GM19099 (cell line): ENCODE results near the gene RRBP1.

Source experiments
- POLR2A ChIP-seq: IDR thresholded peaks from 3 replicates; pipeline ENCODE4 v1.6.1; 2011; ENCODE audit warnings: low read depth; ENCODE audit not compliant: insufficient read length; ENCODE audit errors: extremely low read depth

Gene RRBP1

DNA sequence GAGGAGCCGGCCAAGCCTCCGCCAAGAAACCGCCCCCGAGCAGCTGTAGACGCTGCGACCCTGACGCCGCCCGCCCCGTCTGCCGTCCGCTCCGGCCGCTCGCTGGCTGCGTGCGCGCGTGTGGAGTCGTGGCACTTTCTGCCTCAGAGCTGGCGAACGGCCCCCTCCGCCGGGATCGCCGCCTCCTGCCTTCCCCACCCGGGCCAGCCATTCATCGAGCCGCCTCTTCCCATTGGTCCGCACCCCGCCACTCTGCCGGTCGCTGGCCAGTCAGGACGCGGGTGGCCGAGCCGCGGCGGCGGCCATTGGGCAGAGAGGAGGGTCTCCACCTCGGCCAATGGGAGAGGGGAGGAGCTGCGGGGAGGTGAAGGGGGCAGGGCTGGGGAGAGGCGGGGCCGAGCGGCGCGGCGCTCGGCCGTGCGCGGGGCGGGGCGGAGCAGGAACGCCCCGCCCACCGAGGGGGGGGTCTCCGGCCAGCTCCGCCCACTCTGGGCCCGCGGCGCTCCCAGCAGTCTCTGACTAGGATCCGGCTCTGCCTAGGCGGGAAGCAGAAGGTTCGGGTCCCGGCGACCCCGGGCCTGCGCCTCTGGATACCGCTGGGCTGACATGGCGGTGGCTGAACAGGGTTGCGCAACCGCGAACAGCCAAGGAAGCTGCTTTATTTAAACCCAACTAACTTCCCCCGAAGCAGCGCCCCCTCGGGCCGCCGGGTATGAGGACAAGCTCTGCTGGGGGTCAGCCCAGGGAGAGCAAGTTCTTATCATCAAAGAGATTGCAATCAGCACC, at the start of gene RRBP1:
RRBP1 (minus strand) TSS at position 140 of the 786 bp plus-strand sequence. CDS start 21,735 bp downstream, outside the sequence.
- TF ChIP-seq POLR2A: peak; percentile 80

DNA sequence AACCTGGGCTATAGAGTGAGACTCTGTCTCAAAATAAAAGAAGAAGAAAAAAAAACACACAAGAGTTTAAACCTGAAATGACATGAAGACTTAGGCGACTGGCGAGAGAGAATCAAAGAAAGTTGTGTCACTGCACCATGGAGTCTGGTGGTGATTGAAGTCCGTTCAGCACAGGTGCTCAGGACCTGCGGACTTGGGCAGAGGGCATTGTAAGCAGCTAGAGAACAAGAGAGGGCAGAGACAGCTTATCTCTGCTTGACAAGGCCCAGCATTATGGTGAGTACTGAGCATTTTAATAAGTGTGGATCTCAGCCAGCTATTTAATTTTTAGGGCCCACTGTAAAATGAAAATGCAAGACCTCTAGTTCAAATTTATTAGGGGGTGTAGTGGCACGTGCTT, 49.2 kb upstream of the RRBP1 start:
- TF ChIP-seq POLR2A: no peak

DNA sequence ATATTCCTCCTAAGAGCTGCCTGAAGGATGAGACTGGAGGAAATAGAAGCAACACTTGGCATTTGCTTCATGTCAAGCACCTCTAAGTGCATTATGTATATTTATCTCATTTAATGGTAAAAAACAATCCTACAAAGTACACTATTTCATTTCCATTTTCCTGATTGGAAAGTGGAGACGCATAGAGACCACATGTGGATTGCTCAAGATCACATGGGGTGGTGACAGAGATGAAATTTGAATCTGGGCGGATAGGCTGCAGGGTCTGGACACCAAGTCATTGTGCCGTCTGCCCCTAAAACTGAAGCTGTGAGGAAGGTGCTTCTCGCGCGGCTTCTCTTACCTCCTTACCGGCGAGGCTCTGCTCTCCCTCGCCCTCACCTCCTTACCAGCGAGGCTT, 48.0 kb upstream of the RRBP1 start:
- no peak for TF ChIP-seq POLR2A

DNA sequence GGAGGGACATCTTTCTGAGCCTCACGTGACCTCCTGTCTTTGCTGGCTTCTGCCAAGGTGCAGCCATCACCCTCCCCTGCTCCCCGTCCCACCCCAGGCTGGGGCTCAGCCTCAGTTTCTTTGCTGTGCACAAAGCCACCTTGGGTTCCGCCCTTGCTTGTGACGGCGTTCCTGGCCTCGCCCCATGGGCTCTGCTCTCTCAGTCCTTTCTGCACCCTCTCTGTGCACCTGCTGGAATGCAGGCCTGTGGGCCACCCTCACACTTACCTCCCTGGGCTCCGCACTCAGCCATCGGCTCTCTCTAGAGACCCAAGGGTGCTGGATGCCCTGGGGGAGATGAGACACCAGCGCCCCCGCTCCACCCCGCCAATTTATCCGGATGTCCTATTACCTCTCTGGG, 46.0 kb upstream of the RRBP1 start:
- TF ChIP-seq POLR2A: no peak

DNA sequence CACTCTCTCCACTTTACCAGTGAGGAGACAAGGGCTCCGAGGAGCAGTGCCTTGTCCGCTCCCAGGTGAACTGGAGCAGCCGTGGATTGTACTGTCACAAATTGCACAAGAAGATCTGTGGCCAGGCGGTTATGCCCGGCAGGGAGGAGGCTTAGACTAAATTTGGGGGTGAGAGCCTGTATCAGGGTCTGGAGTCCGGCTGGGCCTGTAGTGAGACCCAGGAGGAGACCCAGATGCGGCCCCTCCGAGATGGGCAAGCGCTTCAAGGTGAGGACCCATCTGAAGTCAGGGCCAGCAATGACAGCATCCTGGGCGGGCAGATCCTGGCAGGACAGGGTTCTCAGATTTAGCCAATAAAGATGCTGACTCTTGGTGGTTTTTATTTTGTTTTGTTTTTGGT, 45.3 kb upstream of the RRBP1 start:
- no peak for TF ChIP-seq POLR2A

DNA sequence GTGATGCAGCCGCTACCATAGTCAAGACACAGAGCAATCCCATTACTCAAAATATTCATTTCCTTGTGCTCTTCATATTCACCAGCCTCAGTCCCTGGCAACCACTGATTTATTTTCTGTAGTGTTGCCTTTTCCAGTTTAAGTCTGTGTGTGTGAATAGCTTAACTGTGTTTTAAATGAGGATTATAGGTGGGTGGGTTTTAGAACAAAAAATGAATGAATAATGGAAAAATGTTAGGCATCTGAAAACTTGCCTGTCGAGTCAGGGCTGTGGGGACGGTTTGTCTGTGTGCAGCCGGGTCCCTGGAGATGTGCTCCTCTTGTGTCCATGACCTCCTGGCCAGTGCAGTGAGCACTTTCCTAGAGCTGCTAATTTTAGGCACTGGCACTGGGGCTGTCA, 44.9 kb upstream of the RRBP1 start:
- TF ChIP-seq POLR2A: no peak

DNA sequence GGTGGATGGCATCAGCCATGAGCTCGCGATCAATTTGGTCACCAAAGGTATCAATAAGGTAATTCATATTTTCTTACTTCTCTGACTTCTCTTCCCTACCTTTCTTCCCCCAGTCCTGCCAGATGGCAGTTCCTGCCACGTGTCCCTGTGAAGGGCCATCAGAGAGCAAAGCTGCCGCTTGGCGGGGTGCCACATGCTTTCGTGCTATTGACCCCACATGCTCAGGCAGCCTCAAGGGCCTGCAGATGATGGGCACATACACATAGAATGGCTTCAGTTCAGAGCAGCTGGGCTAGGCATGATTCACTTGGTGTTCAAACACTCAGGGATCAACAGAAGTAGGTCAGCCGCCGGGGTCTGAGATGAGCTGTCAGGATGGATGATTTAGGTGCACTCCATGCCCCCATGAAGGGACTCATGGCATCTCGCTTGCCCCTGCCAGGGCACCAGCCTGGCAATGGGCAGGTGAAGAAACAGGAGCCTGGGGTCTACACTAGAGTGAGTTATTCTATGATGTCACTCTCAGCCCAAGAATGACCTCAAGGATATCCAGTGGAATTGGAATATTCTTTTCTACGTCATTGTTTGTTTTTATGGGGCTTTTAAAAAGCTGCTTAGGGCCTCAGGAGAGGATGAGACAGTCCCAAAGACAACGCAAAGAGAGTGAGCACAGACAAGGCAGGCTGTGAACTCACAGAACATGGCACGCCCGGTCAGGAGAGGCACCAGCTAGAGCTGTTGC, 43.2 kb upstream of the RRBP1 start:
- TF ChIP-seq POLR2A: no peak

GRCh38 chr20:17723301-17723691, 41.3 kb upstream of the RRBP1 start:
- TF ChIP-seq POLR2A: no peak

- TF ChIP-seq POLR2A: no peak
Observed at GRCh38 chr20:17722493-17723300, 40.7 kb upstream of the RRBP1 start.

GRCh38 chr20:17721802-17722486, 39.9 kb upstream of the RRBP1 start:
- TF ChIP-seq POLR2A: no peak

DNA sequence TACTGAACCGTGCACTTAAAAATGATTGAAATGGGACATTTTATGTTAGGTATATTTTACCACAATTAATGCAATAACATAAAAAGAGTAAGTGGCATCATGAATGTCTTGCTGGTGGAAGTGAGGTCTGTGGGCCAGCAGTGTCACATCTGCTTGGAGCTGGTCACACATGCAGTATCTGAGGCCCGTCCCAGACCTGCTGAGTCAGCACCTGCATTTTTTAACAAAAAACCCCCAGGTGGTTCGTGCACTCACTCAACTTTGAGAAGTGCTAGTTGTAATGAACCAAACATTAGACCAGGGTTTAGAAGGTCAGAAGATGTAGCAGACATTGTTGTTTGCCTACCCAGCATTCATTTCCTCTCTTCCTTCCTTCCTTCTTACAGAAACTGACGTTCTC, 38.7 kb upstream of the RRBP1 start:
- TF ChIP-seq POLR2A: no peak

DNA sequence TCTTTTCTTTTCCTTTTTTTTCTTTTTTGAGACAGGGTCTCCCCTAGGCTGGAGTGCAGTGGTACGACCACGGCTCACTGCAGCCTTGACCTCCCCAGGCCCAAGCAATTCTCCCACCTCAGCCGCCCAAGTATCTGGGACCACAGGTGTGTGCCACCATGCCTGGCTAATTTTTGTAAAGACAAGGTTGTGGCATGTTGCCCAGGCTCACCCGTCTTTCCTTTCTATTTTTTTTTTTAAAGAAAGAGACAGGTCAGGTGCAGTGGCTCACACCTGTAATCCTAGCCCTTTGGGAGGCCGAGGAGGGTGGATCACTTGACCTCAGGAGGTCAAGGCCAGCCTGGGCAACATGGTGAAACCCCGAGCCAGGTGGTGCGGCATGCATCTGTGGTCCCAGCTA, 34.3 kb upstream of the RRBP1 start:
- no peak for TF ChIP-seq POLR2A

DNA sequence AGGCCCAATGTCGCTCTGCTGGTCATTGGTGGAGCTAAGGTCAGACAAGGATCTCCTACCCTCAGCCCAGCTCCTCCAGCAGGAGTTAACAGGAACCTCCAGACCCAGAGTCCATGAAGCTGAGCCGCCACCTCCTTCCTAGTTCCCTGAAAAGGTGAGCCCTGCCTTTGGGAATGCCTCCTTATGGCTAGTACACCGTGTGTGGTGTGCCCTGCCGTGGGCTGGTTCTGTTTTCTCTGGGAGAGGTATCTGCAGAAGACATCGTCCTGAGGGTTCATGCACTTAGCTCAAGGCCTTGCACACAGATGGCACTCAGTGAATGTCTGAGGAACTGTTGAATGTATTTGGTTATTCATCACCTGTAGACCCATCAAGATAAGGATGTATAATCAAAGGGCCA, 33.0 kb upstream of the RRBP1 start:
- TF ChIP-seq POLR2A: no peak

GRCh38 chr20:17714597-17714996, 32.6 kb upstream of the RRBP1 start:
- no peak for TF ChIP-seq POLR2A

GRCh38 chr20:17712708-17713107, 30.7 kb upstream of the RRBP1 start:
- TF ChIP-seq POLR2A: no peak
